Chondrocyte (in vitro differentiated cells): ENCODE data around the gene WDR38. TPM values are rescaled to one million over a fixed set of nuclear protein-coding genes. Genes with fewer than 3 reads are reported as not detected.
"Not testable (repeated sequence)": the region's sequence is repeated elsewhere in the genome, so short reads cannot be mapped to it uniquely, and the experiment has no call there.

Source experiments
- DNase-seq: peaks from one replicate; pipeline ENCODE4 v3.0.0; 2021; ENCODE audit warnings: mixed read lengths, low spot score
- H3K27ac Mint-ChIP-seq: one replicate; pipeline ENCODE4 v1.8.0; 2021; ENCODE audit warnings: mild to moderate bottlenecking, moderate library complexity, mixed read lengths; ENCODE audit not compliant: unreplicated experiment
- H3K27me3 Mint-ChIP-seq: 2 replicates; pipeline ENCODE4 v1.8.0; 2021; ENCODE audit warnings: low read depth, mixed read lengths
- H3K36me3 Mint-ChIP-seq: 2 replicates; pipeline ENCODE4 v1.8.0; 2021; ENCODE audit warnings: low read depth, mixed read lengths
- H3K4me1 Mint-ChIP-seq: 2 replicates; pipeline ENCODE4 v1.8.0; 2021; ENCODE audit warnings: low read depth, mild to moderate bottlenecking, mixed read lengths
- H3K4me3 Mint-ChIP-seq: one replicate; pipeline ENCODE4 v1.8.0; 2021; ENCODE audit warnings: mild to moderate bottlenecking, moderate library complexity, mixed read lengths; ENCODE audit not compliant: unreplicated experiment
- H3K9me3 Mint-ChIP-seq: 2 replicates; pipeline ENCODE4 v1.8.0; 2021; ENCODE audit warnings: low read depth, mixed read lengths
- total RNA-seq: library from RNA; stranded (reverse); gene quantifications from 3 replicates; pipeline ENCODE4 v1.2.1, GENCODE V29; 2021
- TF ChIP-seq, protein P1 (sequence below): fragments of 200-600 bp; sonication (generic); IDR thresholded peaks from 2 replicates; pipeline ENCODE4 v1.5.0; 2021; ENCODE audit warnings: antibody characterized with exemption, mild to moderate bottlenecking, moderate library complexity

The WDR38 gene
- total RNA-seq, 1 donor from 2014 or later = not detected

DNA sequence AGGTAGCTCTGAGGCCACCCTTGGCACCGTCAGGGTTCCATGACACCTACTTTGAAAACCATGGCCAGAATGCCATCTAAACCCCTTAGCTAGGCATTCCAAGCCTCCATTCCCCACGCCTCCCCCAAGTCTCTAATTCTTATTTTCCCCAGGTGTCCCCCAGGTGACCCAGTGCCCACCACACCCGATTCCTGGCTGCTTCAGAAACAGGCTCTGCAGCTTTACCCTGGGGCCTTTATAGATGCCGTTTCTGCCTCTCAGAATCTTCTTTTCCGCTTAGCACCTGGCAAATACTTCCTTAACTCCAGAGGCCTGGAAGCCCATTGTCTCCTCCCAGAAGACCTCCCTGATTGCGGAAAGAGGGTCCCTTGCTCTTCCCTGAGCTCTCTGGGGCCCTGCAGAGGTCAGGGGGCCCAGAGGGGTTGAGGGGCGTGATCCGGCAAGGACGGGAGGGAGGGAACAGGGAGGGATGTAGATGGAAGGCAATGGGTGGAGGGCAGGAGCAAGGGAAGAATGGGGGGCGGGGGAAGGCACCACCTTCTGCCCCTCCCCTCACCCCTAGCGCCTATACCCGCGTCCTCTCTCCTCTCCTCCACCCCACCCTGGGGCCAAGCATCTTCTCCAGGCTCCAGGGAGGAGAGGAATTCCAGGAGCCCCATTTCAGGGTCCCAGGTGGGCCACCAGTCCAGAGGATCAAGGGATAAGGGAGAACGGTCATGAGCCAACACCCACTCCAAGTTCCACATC, 12.0 kb upstream of the WDR38 start:
- no peak overlapping the region for H3K4me3 Mint-ChIP-seq
- no peaks in the 10 kb centered on the region for H3K9me3 Mint-ChIP-seq
- TF ChIP-seq, protein P1, sequence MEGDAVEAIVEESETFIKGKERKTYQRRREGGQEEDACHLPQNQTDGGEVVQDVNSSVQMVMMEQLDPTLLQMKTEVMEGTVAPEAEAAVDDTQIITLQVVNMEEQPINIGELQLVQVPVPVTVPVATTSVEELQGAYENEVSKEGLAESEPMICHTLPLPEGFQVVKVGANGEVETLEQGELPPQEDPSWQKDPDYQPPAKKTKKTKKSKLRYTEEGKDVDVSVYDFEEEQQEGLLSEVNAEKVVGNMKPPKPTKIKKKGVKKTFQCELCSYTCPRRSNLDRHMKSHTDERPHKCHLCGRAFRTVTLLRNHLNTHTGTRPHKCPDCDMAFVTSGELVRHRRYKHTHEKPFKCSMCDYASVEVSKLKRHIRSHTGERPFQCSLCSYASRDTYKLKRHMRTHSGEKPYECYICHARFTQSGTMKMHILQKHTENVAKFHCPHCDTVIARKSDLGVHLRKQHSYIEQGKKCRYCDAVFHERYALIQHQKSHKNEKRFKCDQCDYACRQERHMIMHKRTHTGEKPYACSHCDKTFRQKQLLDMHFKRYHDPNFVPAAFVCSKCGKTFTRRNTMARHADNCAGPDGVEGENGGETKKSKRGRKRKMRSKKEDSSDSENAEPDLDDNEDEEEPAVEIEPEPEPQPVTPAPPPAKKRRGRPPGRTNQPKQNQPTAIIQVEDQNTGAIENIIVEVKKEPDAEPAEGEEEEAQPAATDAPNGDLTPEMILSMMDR = no peak
- H3K4me1 Mint-ChIP-seq = peaks cover 30% of the 10 kb centered on the region
- no peaks in the 10 kb centered on the region for H3K36me3 Mint-ChIP-seq
- DNase-seq = no peak
- peak overlapping the region; percentile 22 for H3K27ac Mint-ChIP-seq
- H3K27me3 Mint-ChIP-seq = no peaks in the 10 kb centered on the region

DNA sequence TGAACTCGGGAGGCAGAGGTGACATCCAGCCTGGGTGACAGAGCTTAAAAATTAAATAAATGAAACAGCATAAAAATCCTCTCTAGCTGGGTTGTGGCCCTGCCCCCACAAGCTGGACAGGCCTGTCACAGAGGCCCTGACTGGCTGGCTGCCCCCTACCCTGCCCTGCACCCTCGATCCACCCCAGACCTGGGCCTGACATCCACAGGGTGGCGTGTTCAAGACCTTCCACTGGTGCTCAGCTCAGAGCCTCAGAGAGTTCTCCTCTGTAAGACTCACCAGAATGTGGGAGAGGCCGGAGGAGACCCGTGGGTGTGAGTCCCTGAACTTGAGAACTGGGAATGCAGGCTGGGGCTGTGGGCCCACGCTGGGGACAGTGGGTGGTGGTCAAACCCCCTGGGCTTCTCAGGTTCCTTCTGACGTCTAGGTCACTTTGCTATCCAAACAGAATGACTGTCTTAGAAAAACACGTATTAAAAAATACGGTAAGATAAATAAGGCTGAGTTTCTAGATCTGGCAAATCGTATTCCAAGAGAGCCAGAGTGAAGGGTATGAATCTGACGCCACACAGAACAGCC, 9.7 kb upstream of the WDR38 start:
- H3K9me3 Mint-ChIP-seq = no peaks in the 10 kb centered on the region
- peaks cover 30% of the 10 kb centered on the region for H3K4me1 Mint-ChIP-seq
- no peak for DNase-seq
- H3K4me3 Mint-ChIP-seq = peak overlapping the region; percentile 22
- peak overlapping the region; percentile 91 for H3K27ac Mint-ChIP-seq
- no peaks in the 10 kb centered on the region for H3K36me3 Mint-ChIP-seq
- H3K27me3 Mint-ChIP-seq = no peaks in the 10 kb centered on the region
- TF ChIP-seq, protein P1 = no peak

DNA sequence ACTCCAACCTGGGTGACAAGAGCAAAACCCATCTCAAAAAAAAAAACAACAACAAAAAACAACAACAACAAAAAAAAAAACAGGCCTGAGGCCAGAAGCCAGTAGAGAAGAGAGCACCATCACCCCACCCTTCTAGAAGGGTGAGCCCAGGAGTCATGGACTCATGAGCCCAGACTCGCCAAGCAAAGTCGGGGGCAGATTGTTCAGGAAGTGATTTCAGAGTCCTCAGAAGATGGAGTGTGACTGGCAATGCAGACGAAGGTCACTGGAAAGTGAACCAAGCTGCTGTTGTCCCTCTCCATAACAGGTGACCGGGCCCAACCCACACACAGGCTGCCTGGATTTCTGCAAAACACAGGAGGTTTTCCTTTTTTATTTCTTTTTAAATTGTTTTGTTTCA, 9.0 kb upstream of the WDR38 start:
- no peaks in the 10 kb centered on the region for H3K9me3 Mint-ChIP-seq

DNA sequence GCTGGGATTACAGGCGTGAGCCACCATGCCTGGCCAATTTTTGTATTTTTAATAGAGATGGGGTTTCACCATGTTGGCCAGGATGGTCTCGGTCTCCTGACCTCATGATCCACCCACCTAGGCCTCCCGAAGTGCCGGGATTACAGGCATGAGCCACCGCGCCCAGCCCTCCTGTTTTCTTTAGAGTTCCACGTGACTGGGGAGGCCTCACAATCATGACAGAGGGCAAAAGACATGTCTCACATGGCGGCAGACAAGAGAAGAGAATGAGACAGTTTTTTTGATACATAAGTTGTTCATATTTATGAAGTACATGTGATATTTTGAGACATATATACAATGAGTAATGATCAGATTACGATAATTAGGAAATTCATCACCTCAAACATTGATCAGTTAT, 6.8 kb upstream of the WDR38 start:
- H3K9me3 Mint-ChIP-seq, DNase-seq, H3K36me3 Mint-ChIP-seq, H3K27ac Mint-ChIP-seq, H3K27me3 Mint-ChIP-seq, H3K4me3 Mint-ChIP-seq: not testable (repeated sequence)
- peaks cover 45% of the 10 kb centered on the region for H3K4me1 Mint-ChIP-seq

More for the DNA sequence above, 9.0 kb upstream of the WDR38 start:
- Mint-ChIP-seq H3K36me3 (no peaks in the 10 kb centered on the region), H3K27ac (peak overlapping the region; percentile 91), H3K27me3 (no peaks in the 10 kb centered on the region), H3K4me1 (peaks cover 30% of the 10 kb centered on the region), H3K4me3 (no peak overlapping the region)
- TF ChIP-seq, protein P1 = no peak
- no peak for DNase-seq

DNA sequence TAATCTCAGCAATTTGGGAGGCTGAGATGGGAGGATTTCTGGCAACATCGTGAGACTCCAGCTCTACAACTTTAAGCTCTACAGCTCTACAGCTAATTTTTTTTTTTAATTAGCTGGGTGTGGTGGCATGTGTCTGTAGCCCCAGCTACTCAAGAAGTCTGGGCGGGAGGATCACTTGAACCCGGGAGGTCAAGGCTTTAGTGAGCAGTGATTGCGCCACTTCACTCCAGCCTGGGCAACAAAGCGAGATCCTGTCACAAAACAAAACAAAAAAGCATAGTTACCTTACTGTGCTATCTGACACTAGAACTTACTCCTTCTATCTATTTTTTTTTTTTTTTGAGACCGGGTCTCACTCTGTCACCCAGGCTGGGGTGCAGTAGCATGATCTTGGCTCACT, 6.3 kb upstream of the WDR38 start:
- H3K4me1 Mint-ChIP-seq = peaks cover 50% of the 10 kb centered on the region
- no peaks in the 10 kb centered on the region for H3K27me3 Mint-ChIP-seq
- DNase-seq = no peak
- TF ChIP-seq, protein P1 = no peak
- no peak overlapping the region for H3K27ac Mint-ChIP-seq
- H3K36me3 Mint-ChIP-seq = no peaks in the 10 kb centered on the region
- H3K9me3 Mint-ChIP-seq = no peaks in the 10 kb centered on the region
- H3K4me3 Mint-ChIP-seq = no peak overlapping the region
